IMR-90 (cell line): ENCODE results near the gene ADPRHL1.

Source experiments
- CHD1 ChIP-seq: IDR thresholded peaks from 2 replicates; pipeline ENCODE4 v1.6.1; 2012; ENCODE audit warnings: low read depth, low read length, improper control_type of control experiment
- CTCF ChIP-seq: conservative IDR thresholded peaks from 2 replicates; pipeline ENCODE4 v1.5.1; 2012; ENCODE audit warnings: mild to moderate bottlenecking, low read depth, low read length, improper control_type of control experiment
- MAFK ChIP-seq: IDR thresholded peaks from 2 replicates; pipeline ENCODE4 v1.6.1; 2012; ENCODE audit warnings: low read depth, low read length, improper control_type of control experiment
- MAZ ChIP-seq: IDR thresholded peaks from 2 replicates; pipeline ENCODE4 v1.6.1; 2012; ENCODE audit warnings: low read depth, mild to moderate bottlenecking, low read length, improper control_type of control experiment, moderate library complexity, borderline replicate concordance
- MXI1 ChIP-seq: IDR thresholded peaks from 2 replicates; pipeline ENCODE4 v1.6.1; 2012; ENCODE audit warnings: low read depth, mild to moderate bottlenecking, low read length, moderate library complexity, borderline replicate concordance
- POLR2A ChIP-seq: IDR thresholded peaks from 2 replicates; pipeline ENCODE4 v1.6.1; 2012; ENCODE audit warnings: mild to moderate bottlenecking, low read depth, low read length
- RAD21 ChIP-seq: IDR thresholded peaks from 2 replicates; pipeline ENCODE4 v1.6.1; 2012; ENCODE audit warnings: low read length, improper control_type of control experiment
- RCOR1 ChIP-seq: IDR thresholded peaks from 2 replicates; pipeline ENCODE4 v1.6.1; 2012; ENCODE audit warnings: mild to moderate bottlenecking, low read length, improper control_type of control experiment; ENCODE audit not compliant: insufficient replicate concordance
- RFX5 ChIP-seq: IDR thresholded peaks from 2 replicates; pipeline ENCODE4 v1.8.0; 2012; ENCODE audit warnings: low read depth, mild to moderate bottlenecking, low read length, moderate library complexity
- USF2 ChIP-seq: fragments of 150-350 bp; IDR thresholded peaks from 2 replicates; pipeline ENCODE4 v1.6.1; 2017; ENCODE audit warnings: mild to moderate bottlenecking, antibody characterized with exemption, low read length, low read depth

GRCh38 chr13:113449693-113450347 is 3.5 kb downstream of the ADPRHL1 start:
- no peak for TF ChIP-seq CTCF
- no peak for TF ChIP-seq RCOR1
- TF ChIP-seq POLR2A = no peak
- no peak for TF ChIP-seq MAFK
- TF ChIP-seq USF2 = no peak
- TF ChIP-seq RAD21 = no peak
- no peak for TF ChIP-seq RFX5
- TF ChIP-seq CHD1 = no peak
- TF ChIP-seq MAZ = no peak
- TF ChIP-seq MXI1 = no peak
